H1 (cell line): ENCODE measurements around the gene AHRR. TPM values are rescaled to one million over a fixed set of nuclear protein-coding genes. Genes with fewer than 3 reads are reported as not detected.

Experiments
- CTCF ChIA-PET: fragments of 300-600 bp; sonication (Branson Sonifier 250); formaldehyde crosslinking; loops from one replicate; lab custom pipeline; 2021; ENCODE audit not compliant: partially characterized antibody; lab: Charles Lee
- POLR2A ChIA-PET: fragments of 300-600 bp; sonication (Branson Sonifier 250); formaldehyde crosslinking; loops from one replicate; lab custom pipeline; 2021; ENCODE audit warnings: inconsistent platforms; ENCODE audit not compliant: partially characterized antibody; lab: Charles Lee
- DNase-seq, 2 experiments: peaks; one replicate each; pipeline versions ENCODE4 v3.0.0 to v3.0.0-alpha.2; 2010 to 2022; ENCODE audit warnings: low spot score in 2 of 2, low read depth in 1 of 2, mixed read lengths in 1 of 2
- FAIRE-seq: peaks from 2 replicates; lab custom pipeline; 2011; peaks lifted over from hg19 to GRCh38; lab: Jason Lieb, UNC
- H2AFZ ChIP-seq: 2 replicates; pipeline ENCODE4 v1.8.1; 2012; ENCODE audit warnings: low read length, inconsistent platforms
- H2AK5ac ChIP-seq: 2 replicates; pipeline ENCODE4 v1.6.1; 2013; ENCODE audit warnings: low read depth, low read length
- H2BK120ac ChIP-seq: replicated peaks from 2 replicates; pipeline ENCODE3; 2013; ENCODE audit warnings: low read depth, low read length, inconsistent platforms
- H2BK12ac ChIP-seq: 2 replicates; pipeline ENCODE4 v1.6.1; 2013; ENCODE audit warnings: low read depth, low read length
- H2BK15ac ChIP-seq: 2 replicates; pipeline ENCODE4 v1.6.1; 2013; ENCODE audit warnings: low read length
- H2BK20ac ChIP-seq: 2 replicates; pipeline ENCODE4 v1.6.1; 2013; ENCODE audit warnings: low read length
- H2BK5ac ChIP-seq: 2 replicates; pipeline ENCODE4 v1.6.1; 2013; ENCODE audit warnings: low read depth, low read length
- H3K14ac ChIP-seq: 2 replicates; pipeline ENCODE4 v1.6.1; 2013; ENCODE audit warnings: inconsistent platforms; ENCODE audit not compliant: insufficient read length
- H3K18ac ChIP-seq: 2 replicates; pipeline ENCODE4 v1.6.1; 2013; ENCODE audit warnings: low read length; ENCODE audit errors: extremely low read depth
- H3K23ac ChIP-seq: 2 replicates; pipeline ENCODE4 v1.6.1; 2013; ENCODE audit warnings: inconsistent platforms; ENCODE audit not compliant: insufficient read length
- H3K23me2 ChIP-seq: 2 replicates; pipeline ENCODE4 v1.6.1; 2013; ENCODE audit warnings: low read depth, low read length
- H3K27ac ChIP-seq: 2 replicates; pipeline ENCODE4 v1.6.1; 2011; ENCODE audit warnings: low read depth, low read length, inconsistent platforms
- H3K27me3 ChIP-seq, 4 experiments: replicated peaks in 1 of 4; 1 replicate in 1 of 4; 2 replicates in 3 of 4; pipeline versions ENCODE4 v1.6.1 to v1.8.1; 2011 to 2013; ENCODE audit warnings: low read length in 3 of 4, mild to moderate bottlenecking in 3 of 4, inconsistent platforms in 2 of 4, mixed read lengths in 2 of 4, moderate library complexity in 1 of 4; ENCODE audit not compliant: control insufficient read depth in 3 of 4, insufficient read depth in 3 of 4; ENCODE audit errors: extremely low read depth in 1 of 4
- H3K36me3 ChIP-seq, 4 experiments: 2 replicates each; pipeline versions ENCODE4 v1.6.1 to v1.8.1; 2011 to 2013; ENCODE audit warnings: mild to moderate bottlenecking in 4 of 4, low read length in 3 of 4, moderate library complexity in 2 of 4, control low read depth in 1 of 4, inconsistent platforms in 1 of 4; ENCODE audit not compliant: insufficient read depth in 4 of 4, control insufficient read depth in 2 of 4
- H3K4ac ChIP-seq: replicated peaks from 2 replicates; pipeline ENCODE3; 2013; ENCODE audit warnings: low read length, low read depth, mixed read lengths, inconsistent platforms; ENCODE audit not compliant: insufficient read length
- H3K4me1 ChIP-seq, 4 experiments: replicated peaks in 1 of 4; 1 replicate in 1 of 4; 2 replicates in 3 of 4; pipeline versions ENCODE4 v1.6.1 to v1.8.1; 2011 to 2013; ENCODE audit warnings: low read length in 3 of 4, inconsistent platforms in 2 of 4, mixed read lengths in 1 of 4; ENCODE audit not compliant: insufficient read depth in 4 of 4, control insufficient read depth in 3 of 4
- H3K4me2 ChIP-seq, 2 experiments: 2 replicates each; pipeline versions ENCODE4 v1.6.1 to v1.8.1; 2011 to 2013; ENCODE audit warnings: low read depth in 2 of 2, low read length in 2 of 2, control low read depth in 1 of 2, inconsistent platforms in 1 of 2, mild to moderate bottlenecking in 1 of 2; ENCODE audit not compliant: insufficient read depth in 1 of 2
- H3K4me3 ChIP-seq, 4 experiments: fragments of 200-600, 300-600 bp in 1 of 4; sonication (generic), shearing (Covaris generic), sonication (Bioruptor Twin) in 1 of 4; 2 replicates each; pipeline versions ENCODE4 v1.5.1 to v1.8.1; 2011 to 2016; ENCODE audit warnings: low read length in 4 of 4, low read depth in 3 of 4, control low read depth in 2 of 4, inconsistent platforms in 2 of 4, mild to moderate bottlenecking in 2 of 4, mixed read lengths in 1 of 4, moderate library complexity in 1 of 4; ENCODE audit not compliant: insufficient read depth in 2 of 4; ENCODE audit errors: extremely low read depth in 1 of 4
- H3K56ac ChIP-seq: replicated peaks from 2 replicates; pipeline ENCODE3; 2013; ENCODE audit warnings: low read depth, mild to moderate bottlenecking, mixed read lengths, low read length, inconsistent platforms; ENCODE audit not compliant: insufficient read length
- H3K79me1 ChIP-seq: 2 replicates; pipeline ENCODE4 v1.6.1; 2013; ENCODE audit warnings: low read depth, low read length, control low read depth
- H3K79me2 ChIP-seq, 2 experiments: 2 replicates each; pipeline versions ENCODE4 v1.6.1 to v1.8.1; 2012 to 2013; ENCODE audit warnings: low read length in 2 of 2, mild to moderate bottlenecking in 2 of 2, inconsistent platforms in 1 of 2; ENCODE audit not compliant: insufficient read depth in 2 of 2, control insufficient read depth in 1 of 2
- H3K9ac ChIP-seq, 4 experiments: replicated peaks in 1 of 4; 1 replicate in 1 of 4; 2 replicates in 3 of 4; pipeline versions ENCODE4 v1.6.1 to v1.8.1; 2011 to 2013; ENCODE audit warnings: low read depth in 3 of 4, low read length in 3 of 4, control low read depth in 2 of 4, mild to moderate bottlenecking in 2 of 4, moderate library complexity in 2 of 4, inconsistent platforms in 1 of 4; ENCODE audit errors: extremely low read depth in 1 of 4
- H3K9me3 ChIP-seq, 2 experiments: 2 replicates each; pipeline versions ENCODE4 v1.6.1 to v1.8.1; 2012 to 2013; ENCODE audit warnings: mild to moderate bottlenecking in 2 of 2, moderate library complexity in 2 of 2, control low read depth in 1 of 2, inconsistent platforms in 1 of 2, low read depth in 1 of 2, low read length in 1 of 2, mixed read lengths in 1 of 2; ENCODE audit not compliant: insufficient read depth in 2 of 2
- H4K20me1 ChIP-seq, 2 experiments: replicated peaks in 1 of 2; 2 replicates each; pipeline versions ENCODE3 to v1.8.1; 2011 to 2013; ENCODE audit warnings: inconsistent platforms in 2 of 2, low read length in 2 of 2, mild to moderate bottlenecking in 1 of 2; ENCODE audit not compliant: insufficient read depth in 2 of 2, control insufficient read depth in 1 of 2
- H4K5ac ChIP-seq: 2 replicates; pipeline ENCODE4 v1.6.1; 2013; ENCODE audit warnings: low read length, low read depth, mixed read lengths, inconsistent platforms; ENCODE audit not compliant: insufficient read length
- H4K8ac ChIP-seq: 2 replicates; pipeline ENCODE4 v1.8.0; 2013; ENCODE audit warnings: mild to moderate bottlenecking, moderate library complexity, low read length, inconsistent platforms; ENCODE audit not compliant: insufficient read depth; ENCODE audit errors: extremely low read depth
- H4K91ac ChIP-seq: replicated peaks from 2 replicates; pipeline ENCODE3; 2013; ENCODE audit warnings: low read length, mixed read lengths, inconsistent platforms; ENCODE audit not compliant: insufficient read length
- CEBPB ChIP-seq: IDR thresholded peaks from 2 replicates; pipeline ENCODE4 v1.6.1; 2012; ENCODE audit warnings: low read depth, low read length
- POLR2AphosphoS5 ChIP-seq: IDR thresholded peaks from 2 replicates; pipeline ENCODE4 v1.6.1; 2011; ENCODE audit warnings: low read depth, low read length
- SIN3A ChIP-seq, 2 experiments: IDR thresholded peaks in 1 of 2; conservative IDR thresholded peaks in 1 of 2; 2 replicates each; pipeline ENCODE4 v1.6.1; 2011 to 2012; ENCODE audit warnings: low read length in 2 of 2, improper control_type of control experiment in 1 of 2, low read depth in 1 of 2, mild to moderate bottlenecking in 1 of 2
- SIX5 ChIP-seq: IDR thresholded peaks from 2 replicates; pipeline ENCODE4 v1.6.1; 2011; ENCODE audit warnings: mild to moderate bottlenecking, low read depth, low read length
- WGBS, 2 experiments: shearing (Covaris generic) in 1 of 2; methylation state at CpG; one replicate each; pipeline versions ENCODE4 v1.1.6 to v1.1.7; 2013 to 2015; ENCODE audit warnings: low lambda C conversion rate in 2 of 2, mixed read lengths in 2 of 2, inconsistent platforms in 1 of 2, low coverage in 1 of 2, missing lambda C conversion rate in 1 of 2; ENCODE audit not compliant: insufficient replicate concordance in 2 of 2, insufficient coverage in 1 of 2, insufficient read length in 1 of 2; ENCODE audit errors: extremely low coverage in 1 of 2, missing lambda C conversion rate in 1 of 2; 5-methylcytosine and 5-hydroxymethylcytosine counted together
- polyA plus RNA-seq, 7 experiments: library from polyadenylated mRNA; depleted of rRNA in 3 of 7; stranded (reverse) in 5 of 7; unstranded in 2 of 7; fragments of >200 nt in 5 of 7; fragments of 200-250 nt in 2 of 7; gene quantifications; 1 replicate in 5 of 7; 2 replicates in 1 of 7; 4 replicates in 1 of 7; pipeline versions ENCODE4 v1.2.1 to v1.2.3, GENCODE V29; 2011 to 2013; ENCODE audit warnings: missing spikeins in 2 of 7, mixed read lengths in 2 of 7
- total RNA-seq: library from RNA; stranded (reverse); fragmentation: NEBNext Ultra II Directional; extraction: Animal tissue kit (Norgen Biotek cat#: 25700); gene quantifications from 2 replicates; pipeline ENCODE4 v1.2.1, GENCODE V29; 2021

AHRR gene
- total and polyA plus RNA-seq, 2 of the 8 experiments (the other 6 are each of a cell fraction or from before 2014, with no cell fraction given): 0.41 to 0.80 TPM

GRCh38 chr5:405421-405820 lies 83.9 kb downstream of the AHRR start:
- no peak for FAIRE-seq
- H3K4me2 ChIP-seq: no peak overlapping the region
- no peak overlapping the region for H2BK120ac ChIP-seq
- no peak overlapping the region for H2BK12ac ChIP-seq
- no peak overlapping the region for H3K56ac ChIP-seq
- H4K8ac ChIP-seq: no peak overlapping the region
- H2BK5ac ChIP-seq: no peak overlapping the region
- H3K36me3 ChIP-seq: no peaks in the 10 kb centered on the region
- TF ChIP-seq POLR2AphosphoS5: no peak
- TF ChIP-seq CEBPB: no peak
- TF ChIP-seq SIX5: no peak
- no peak for TF ChIP-seq SIN3A (conservative IDR thresholded peaks at IDR 0.05 in 1 of 2, IDR thresholded peaks at IDR 0.05 in 1 of 2; ENCODE audit: low read depth in 1 of 2, low read length in 2 of 2)
- TF ChIP-seq, all 59 proteins: peak for 0
- Histone ChIP-seq H3K79me1 (no peaks in the 10 kb centered on the region), H4K5ac (no peak overlapping the region), H2AFZ (no peak overlapping the region), H3K9ac (no peak overlapping the region), H3K18ac (no peak overlapping the region), H3K14ac (no peak overlapping the region), H3K4me3 (no peak overlapping the region), H3K4ac (no peak overlapping the region), H3K27me3 (peaks cover 0 to 1% (median 0%) of the 10 kb centered on the region in 4 experiments; a peak in 2 of 7 replicates), H2BK20ac (no peak overlapping the region), H2AK5ac (no peak overlapping the region), H4K20me1 (no peaks in the 10 kb centered on the region), H3K23ac (no peak overlapping the region), H4K91ac (no peak overlapping the region), H3K9me3 (no peaks in the 10 kb centered on the region), H3K27ac (no peak overlapping the region), H3K4me1 (peaks cover 0 to 3% (median 0%) of the 10 kb centered on the region in 4 experiments; a peak in 1 of 7 replicates), H3K23me2 (no peaks in the 10 kb centered on the region), H2BK15ac (no peak overlapping the region), H3K79me2 (no peaks in the 10 kb centered on the region)
- POLR2A ChIA-PET: no interaction called here
- DNase-seq: no peak
- 89% methylated on average over 18 of the region's 18 CpGs; no CpG with 5 or more reads in 1 of the 2 experiments for WGBS, 2 experiments
- CTCF ChIA-PET: interaction anchor here (0.6 to 2.3 kb wide), 4 partner anchors 9 to 1231 kb away, joined by 3 to 12 read pairs (median 6); no protein-coding TSS in a partner anchor
